HG02678 (cell line): ENCODE results near the gene CREB3L1.
A peak's percentile ranks its signal among the peaks of the same experiment; 100 is the strongest.
"Not testable (repeated sequence)": the region's sequence is repeated elsewhere in the genome, so short reads cannot be mapped to it uniquely, and the experiment has no call there.

Experiments used
- ATAC-seq: cut with Tn5 transposase; IDR thresholded peaks from one replicate; pipeline ENCODE4 v1.9.1; 2021; ENCODE audit warnings: mild to moderate bottlenecking, moderate library complexity; ENCODE audit not compliant: unreplicated experiment

Gene CREB3L1

DNA sequence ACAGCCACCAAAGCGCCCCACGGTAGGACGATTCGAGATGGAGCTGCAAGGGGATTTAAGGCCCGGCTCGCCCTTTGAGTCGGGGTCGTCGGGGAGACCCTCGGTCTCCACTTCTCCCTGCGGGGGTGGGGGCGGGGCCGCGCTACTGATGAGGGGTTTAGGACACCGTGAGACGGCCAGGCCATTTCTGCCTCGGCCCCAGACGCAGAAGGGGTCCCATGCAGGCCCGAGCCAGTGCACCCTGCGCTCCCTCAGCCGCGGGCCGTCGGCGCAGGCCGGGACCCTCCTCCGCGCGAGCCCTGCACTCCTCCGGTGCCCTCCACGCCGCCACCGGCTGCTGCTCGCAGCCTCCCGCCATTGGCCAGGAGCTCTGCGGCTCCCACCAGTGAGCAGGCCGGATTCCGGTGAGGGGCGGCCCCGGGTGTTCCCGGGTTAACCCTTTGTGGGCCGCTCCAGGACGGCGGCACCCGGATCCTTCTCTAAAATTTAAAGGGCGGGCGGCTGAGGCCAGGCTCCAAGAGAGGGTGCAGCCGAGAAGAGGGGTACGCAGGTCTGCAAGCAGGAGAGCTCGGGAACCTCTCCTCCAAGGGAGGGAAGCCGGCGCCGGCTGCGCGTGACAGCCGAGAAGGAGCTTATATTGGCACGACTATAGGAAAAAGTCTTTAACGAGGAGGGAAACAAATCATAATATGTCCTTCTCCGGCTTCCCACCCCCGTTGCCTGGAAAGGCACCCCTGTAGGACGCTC, 18.0 kb downstream of the CREB3L1 start:
- ATAC-seq: peak; percentile 89

DNA sequence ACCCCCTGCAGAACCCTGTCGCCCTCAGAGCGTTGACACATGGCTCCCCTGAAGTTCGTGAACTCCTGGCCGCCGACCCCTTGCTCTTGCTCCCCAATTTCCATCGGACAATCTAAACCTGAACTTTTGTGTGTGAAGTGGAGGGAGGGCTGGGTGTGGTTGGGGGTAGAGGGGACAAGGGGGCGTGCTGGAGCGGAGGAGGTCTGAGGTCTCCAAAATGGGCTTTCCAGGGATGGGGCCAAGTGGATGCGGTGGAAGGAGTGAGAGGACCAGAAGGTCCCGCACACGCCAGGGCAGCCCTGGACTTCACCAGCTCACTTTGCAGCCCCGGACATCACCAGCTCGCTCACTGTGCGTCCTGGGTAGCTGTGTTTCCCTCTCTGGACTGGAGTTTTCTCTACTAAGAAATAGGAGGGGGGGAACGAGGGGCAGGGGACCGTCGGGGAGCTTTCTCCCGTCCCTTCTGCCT, 18.6 kb downstream of the CREB3L1 start:
- no peak for ATAC-seq

DNA sequence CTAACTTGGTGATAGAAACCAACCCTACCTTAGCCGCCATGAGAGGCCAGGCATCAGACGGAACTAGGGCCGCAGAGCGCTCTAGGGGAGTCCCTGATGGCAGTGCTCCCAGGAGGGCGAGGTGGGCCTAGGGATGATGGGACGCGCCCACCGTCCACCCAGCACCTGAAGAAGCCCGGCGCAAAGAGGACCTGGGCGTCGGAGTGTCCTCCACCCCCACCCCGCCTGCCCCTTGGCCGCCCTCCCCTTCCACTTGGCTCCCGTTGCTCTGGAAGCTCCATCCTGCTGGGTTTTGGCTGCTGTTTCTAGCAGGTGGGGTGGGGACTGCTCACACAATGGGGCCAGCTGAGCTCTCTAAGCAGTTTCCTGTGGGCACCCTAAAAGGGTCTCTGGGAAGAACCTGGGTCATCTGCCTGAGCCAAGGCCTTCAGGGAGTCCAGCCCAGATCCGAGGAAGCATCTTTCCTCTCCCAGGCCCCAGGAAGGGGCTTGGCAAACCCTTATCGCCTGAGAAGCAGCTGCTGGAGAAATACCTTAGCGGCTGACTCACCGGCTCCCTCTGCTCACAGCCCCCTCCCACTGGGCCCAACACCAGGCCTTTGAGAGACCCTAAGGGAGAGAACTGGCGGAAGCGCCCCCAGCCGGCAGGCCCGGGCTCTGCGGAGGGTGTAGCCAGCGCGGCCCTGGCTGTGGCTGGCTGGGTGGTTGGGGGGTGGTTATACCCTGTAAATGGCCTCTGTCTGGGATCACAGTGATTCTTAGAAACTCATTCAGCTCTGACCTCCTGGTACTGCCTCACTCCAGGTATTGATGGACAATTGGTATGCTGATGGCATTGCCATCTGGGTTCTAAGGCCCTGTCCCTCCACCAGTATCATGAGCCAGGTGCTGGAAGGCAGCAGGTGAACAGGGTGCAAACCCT, 19.3 kb downstream of the CREB3L1 start:
- ATAC-seq: no peak

DNA sequence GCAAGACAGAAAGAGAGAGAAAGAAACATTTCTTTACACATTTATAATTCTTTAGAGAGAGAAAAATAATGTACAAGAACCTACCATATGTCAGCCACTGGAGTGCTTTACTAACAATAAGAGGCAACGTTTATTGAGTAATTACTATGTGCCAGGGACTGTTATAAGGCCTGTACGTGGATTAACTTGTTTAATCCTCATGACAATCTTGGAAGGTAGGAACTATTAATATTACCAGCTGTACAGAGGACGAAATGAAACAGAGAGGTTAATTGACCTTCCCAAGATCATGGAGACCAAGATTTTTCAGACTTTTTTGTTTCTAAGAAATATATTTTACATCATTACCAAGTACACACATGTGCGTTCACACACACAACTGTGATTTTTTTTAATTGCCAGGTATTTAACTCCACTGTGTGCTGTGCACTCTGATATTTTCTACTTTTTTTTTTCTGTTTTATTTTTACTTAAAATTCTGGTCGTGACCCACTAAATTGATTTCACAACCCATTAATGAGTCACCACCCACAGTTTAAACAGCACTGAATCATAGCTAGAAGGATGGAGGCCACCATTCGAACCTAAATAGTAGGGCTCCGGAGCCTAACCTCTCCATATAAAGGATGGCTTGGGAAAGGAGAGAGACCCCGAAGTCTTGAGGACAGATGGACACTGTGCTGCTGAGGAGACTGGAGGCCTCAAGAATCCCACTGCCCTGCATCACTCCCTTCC, 21.4 kb downstream of the CREB3L1 start:
- ATAC-seq: no peak

DNA sequence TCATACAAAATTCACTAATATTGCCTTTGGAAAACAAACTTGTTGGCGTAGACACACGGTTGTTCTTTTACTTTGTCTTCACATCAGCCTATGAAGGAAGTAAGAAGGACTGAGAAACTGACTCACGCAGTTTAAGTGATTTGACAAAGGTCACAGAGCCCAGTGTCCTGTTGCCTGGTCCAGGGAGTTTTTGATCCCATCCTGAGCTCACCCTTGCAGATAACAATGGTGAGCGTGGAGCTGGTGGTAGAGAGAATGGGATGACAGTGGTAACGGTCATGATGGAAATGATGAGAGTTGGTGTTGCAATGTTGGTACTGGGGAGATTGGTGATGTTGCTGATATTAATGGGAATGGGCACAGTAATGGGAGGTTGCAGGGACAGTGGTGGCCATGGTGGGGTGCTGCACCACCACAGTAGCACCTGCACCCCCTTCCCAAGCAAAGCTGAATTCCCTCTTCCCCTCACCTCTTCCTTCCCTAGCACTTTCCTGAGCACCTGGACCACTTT, 22.0 kb downstream of the CREB3L1 start:
- no peak for ATAC-seq

DNA sequence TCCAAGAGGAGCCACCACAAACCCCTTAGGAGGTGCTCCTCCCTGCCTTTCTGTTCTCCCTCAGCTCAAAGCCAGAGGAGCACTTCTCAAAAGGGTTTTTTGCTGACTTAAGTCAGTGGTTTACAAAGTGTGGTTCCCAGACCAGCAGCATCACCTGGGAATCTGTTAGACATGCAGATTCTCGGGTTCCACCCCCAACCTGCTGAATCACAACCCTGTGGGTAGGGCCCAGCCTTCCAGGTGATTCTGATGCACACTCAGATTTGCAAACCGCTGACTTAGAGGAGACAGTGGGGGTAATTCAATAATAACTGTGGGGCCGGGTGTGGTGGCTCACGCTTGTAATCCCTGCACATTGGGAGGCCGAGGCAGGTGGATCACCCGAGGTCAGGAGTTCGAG, 22.8 kb downstream of the CREB3L1 start:
- no peak for ATAC-seq

DNA sequence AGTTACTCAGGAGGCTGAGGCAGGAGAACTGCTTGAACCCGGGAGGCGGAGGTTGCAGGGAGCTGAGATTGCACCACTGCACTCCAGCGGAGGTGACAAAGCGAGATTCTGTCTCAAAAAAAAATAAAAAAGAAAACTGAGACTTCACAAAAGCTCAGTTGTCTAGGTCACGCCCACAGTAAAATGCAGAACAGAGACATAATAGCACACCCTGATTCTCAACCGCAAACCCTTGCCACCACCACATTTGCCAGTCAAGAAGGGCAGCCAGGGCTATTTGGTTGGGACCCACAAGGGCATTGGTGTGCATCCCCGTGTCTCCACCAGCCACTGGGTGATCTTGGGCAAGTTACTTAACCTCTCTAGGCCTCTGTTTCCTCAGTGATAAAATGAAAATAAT, 25.4 kb downstream of the CREB3L1 start:
- ATAC-seq: peak; percentile 89

DNA sequence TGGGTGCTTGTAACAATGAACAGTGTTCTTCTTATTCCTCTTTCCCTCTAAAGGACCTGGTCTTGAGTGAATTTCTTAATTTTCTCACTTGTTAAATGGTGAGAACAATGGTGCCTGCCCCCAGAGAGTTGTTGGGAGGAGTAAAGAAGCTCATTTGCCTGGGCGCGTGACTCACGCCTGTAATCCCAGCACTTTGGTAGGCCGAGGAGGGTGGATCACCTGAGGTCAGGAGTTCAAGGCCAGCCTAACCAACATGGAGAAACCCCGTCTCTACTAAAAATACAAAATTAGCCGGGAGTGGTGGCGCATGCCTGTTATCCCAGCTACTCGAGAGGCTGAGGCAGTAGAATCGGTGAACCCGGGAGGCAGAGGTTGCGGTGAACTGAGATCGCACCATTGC, 26.6 kb downstream of the CREB3L1 start:
- not testable (repeated sequence) for ATAC-seq

DNA sequence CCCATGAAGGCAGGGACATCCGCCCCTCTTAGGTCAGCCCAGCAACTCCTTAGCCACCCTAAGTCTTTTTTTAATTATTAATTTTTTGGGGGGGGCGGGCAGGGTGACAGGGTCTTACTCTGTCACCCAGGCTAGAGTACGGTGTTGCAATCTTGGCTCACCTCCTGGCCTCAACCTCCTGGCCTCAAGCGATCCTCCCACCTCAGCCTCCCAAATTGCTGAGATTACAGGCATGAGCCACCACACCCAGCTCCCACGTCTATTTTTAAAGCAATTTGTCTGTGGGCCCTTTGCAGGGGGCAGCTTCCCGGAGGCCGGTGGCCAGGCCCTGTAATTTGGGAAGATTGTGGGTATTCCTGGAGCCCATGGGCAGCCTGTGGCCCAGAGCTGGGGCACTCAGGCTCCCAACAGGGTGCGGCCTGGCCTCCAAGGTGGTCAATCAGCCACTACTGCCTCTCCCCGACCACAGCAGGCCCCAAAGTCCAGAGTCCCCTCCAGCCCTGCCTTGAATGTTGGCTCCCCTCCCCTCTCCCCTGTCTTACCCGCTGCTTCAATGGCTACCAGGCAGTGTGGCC, 27.2 kb downstream of the CREB3L1 start:
- no peak for ATAC-seq

DNA sequence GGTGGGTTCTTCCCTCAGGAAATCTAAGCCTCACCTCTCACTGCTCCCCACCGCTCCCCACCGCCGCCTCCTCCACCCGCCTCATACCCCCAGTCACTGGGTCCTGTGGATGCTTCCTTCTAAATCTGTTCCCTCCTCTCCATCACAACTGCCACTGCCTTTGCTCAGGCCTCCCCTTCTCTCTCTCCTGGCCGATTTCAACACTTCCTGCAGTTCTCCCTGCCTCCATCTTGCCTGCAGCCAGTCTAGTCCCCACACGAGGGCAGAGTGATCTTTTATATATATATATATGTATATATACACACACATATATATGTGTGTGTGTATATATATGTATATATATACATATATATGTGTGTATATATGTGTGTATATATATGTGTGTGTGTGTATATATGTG, 27.8 kb downstream of the CREB3L1 start:
- no peak for ATAC-seq

DNA sequence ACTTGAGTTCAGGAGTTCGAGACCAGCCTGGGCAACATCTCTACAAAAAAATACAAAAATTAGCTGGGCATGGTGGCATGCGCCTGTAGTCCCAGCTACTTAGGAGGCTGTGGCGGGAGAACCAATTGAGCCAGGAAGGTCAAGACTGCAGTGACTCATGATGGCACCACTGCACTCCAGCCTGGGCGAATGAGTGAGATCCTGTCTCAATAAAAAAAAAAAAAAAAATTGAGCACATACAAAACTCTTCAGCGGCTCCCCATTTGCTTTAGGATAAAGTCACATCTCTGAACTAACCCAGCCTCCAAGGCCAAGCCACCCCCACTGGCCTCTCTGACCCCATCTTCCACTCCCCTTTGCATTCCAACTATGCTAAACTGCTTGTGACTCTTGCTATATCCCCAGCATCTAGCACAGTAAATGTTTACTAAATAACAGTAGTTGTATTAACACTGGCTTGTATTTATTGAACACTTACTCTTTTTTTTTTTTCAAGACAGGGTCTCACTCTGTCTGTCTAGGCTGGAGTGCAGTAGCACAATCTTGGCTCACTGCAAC, 28.9 kb downstream of the CREB3L1 start:
- no peak for ATAC-seq

DNA sequence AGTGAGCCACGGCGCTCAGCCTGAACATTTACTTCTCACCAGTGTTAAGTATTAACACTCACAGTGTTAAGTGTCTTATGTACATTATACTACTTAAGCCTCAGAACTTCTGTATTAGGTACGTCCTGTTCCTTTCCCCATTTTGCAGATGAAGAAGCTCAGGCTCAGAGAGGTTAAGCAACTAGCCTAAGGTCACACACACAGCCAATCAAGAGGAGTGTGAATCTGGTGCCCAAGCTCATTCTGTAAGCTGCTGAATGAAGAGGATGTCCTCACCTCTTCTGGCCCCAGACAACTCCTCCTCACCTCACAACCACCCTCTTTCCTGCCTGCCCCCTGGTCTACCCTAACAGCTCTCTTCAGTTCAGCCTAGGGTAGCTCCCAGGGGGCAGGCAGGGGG, 29.9 kb downstream of the CREB3L1 start:
- no peak for ATAC-seq

DNA sequence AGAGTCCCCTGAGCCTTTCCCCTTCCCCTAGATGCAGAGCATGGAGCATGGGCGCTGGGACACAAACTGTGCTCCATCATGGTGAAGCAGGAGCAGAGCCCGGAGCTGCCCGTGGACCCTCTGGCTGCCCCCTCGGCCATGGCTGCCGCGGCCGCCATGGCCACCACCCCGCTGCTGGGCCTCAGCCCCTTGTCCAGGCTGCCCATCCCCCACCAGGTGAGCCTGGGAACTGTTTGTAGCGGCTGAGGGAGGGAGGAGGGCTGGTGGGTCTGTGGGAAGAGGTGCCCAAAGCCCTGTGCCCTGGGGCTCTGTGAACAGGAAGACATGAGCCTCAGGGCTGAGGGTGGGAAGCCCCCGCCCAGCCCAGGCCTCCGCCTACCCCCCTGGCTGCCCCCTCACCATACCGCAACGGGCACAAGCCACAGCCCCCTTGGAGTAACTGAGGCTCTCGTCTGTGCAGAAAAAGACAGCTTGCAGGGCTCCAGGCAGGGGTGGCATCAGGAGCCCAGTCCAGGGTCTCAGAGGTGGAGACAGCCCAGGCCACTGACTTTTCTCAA, 30.4 kb downstream of the CREB3L1 start:
- ATAC-seq: no peak

DNA sequence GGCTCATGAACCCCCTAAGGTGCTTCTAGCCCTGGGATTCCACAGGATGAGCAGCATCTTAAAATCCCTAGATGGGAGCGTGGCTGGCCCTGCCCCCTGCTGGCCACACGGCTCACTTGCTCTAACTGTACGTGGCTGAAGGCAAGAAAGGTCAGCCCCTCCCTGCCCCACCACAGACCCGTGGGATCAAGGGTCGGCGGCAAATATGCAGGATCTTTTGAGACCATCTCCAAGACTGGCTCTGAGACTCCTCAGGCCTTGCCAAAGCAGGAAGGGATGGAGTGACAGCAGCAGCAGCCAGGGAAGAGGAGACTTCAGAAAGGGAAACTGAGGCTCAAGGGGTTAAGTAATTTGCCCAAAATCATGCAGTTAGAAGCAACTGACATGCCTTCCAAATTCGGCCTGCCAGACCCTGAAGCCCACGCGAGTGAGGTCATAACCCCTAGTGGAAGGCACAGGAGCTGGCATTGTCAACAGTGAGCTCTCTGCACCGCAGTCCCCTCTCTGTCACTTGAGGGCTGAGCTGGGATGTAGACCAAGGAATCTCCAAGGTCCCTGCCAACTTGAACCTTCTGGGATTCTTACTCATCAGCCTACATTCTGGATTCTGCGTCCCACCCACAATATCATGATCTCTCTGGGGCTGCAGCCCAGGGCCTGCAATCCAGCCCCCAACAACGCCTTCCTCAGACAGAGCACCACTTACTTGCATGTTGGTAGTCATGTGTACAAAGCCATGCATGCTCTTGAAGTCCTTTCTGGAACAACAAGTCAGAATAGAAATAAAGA, 31.4 kb downstream of the CREB3L1 start:
- ATAC-seq: peak; percentile 60

DNA sequence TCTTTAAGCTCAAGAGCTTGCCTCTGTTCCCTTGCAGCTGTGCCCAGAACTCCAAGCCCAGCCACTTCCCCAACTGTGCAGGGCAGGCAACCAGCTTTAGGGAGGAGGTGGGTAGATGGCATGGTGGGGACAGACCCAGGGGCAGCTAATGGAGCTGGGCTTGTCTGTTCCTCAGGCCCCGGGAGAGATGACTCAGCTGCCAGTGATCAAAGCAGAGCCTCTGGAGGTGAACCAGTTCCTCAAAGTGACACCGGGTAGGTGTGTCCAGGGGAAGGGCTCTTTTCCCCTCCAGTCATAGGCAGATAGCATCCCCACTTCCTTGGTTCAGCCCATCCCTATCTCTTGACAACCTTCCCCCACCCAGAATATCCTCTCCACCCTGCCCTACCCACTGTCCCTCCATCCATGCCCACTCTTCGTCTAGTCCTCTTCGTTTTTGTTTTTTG, 32.4 kb downstream of the CREB3L1 start:
- no peak for ATAC-seq

DNA sequence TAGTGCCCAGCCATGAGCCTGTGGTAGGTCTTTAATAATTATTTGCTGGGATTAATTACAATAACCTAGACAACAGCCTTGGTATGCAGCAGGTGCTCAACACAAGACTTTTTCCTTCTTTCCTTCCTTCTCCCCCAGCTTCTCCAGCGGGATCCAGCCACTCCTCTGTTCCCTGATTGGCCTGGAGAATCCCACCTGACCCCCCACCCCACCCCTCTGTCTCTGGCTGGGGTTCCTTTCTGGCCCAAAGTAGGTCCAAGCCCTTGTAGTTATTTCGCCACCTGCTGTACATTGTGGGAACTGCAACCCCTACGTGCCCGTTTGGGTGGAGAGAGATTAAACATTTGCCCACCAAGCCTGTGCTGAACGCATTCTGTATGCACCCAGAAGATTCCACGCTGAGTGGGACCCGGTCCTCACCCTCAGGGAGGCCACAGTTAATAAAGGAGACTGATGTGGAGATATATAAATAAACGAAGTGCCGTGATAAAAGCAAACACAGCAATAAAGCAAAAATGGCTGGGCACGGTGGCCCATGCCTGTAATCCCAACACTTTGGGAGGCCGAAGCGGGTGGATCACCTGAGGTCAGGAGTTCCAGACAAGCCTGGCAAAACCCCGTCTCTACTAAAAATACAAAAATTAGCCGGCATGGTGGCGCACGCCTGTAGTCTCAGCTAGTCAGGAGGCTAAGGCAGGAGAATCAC, 37.7 kb downstream of the CREB3L1 start:
- ATAC-seq: no peak

DNA sequence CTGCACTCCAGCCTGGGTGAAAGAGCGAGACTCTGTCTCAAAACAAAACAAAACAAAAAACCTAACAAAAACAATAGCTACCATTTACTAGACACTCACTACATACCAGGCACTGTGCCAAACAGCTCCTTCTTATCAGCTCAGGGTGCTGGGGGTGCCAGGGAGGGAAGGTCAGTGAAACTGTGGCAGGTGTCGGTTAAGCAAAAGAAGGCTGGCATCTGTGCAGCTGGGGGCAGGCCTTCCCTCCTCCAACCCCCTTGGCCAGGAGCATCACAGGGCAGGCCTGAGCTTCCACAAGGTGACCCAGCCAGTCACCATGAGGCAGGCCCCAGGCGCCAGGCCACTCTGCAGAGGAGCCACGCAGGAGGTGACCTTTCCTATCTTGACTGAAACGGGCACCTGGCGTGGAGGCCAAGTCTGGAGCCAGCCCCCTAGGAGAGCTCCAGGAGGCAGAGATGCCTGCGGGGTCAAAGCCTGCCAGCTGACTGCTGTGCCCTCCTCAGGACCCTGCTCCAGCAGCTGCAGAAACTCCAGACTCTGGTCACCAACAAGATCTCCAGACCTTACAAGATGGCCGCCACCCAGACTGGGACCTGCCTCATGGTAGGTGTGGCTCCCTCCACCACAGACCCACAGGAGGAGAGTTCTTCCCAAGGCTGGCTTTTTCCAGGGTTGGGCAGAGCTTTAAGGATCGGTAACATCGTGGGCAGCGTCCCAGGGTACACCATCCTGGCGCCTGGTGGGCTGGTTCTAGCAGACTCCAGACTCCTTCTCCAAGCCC, 38.5 kb downstream of the CREB3L1 start:
- no peak for ATAC-seq

DNA sequence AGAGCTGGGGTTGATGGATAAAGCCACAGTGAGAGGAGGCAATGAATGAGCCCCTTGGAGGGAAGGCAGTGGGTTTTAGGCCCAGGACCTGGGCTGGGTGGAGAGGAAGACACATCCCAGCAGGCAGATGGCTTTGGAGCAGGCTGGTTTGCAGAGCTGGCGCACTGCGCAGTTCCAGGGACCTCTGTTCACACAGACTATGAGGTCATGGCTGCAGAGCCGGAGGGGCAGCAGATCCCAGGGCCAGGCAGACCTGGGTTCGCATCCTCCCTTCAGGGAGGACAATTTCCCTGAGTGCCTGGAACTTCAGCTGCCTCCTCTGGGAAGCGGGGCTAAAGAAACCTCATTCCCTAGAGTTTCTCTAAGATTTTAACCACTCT, 41.6 kb downstream of the CREB3L1 start:
- no peak for ATAC-seq
